ENCODE results near the gene SLU7.

SLU7 gene

DNA sequence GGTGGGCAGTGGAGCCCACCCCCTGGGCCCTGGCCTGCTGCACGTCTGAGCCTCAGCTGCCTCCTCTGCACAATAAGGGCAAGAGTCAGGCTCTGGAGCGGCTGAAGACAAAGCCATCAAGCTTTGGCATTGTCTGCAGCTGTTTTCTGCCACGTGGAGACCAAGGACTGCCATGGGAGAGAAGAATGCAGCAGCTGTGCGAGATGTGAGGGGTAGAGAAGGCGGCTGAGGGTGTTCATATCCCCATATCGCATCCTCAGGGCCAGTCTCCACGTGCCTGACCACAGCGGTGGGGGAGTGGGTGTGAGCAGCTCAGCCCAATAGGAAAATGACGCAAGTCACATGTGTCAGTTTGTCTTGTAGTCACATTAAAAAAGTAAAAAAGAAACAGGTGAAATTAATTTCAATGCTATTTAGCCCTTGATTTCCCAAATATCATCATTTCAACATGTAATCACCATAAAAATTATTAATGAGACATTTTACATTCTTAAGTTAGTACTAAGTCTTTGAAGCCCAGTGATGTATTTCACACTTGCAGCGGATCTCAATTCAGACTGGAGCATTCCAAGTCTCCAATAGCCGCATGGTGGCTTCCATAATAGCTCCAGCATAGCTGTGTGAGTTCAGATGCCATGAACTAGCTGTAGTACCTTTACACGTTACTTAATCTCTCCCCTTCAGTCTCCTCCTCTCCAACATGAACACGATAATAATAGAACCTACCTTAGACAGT, 55.1 kb downstream of the SLU7 start:
- DNase-seq, result no peak

DNA sequence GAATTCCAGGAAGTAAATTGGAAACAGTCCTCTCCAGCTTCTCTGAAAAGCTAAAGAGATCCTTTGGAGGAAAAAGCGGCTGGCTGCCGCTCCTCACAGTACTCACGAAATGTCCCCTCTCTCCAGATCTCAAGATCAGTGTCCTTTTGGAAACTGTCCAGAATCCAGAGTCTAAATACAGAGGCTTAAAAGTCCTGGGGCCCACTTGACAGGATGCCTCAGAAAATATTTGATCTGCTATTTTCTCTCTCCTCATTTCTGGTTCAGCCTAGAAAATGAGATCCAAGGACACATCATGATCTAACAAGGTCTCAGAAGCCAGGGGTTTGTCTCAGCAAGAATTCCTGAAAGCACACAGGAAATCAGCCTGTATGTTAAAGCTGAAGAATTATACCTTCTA, 55.7 kb downstream of the SLU7 start:
- no peak for DNase-seq

DNA sequence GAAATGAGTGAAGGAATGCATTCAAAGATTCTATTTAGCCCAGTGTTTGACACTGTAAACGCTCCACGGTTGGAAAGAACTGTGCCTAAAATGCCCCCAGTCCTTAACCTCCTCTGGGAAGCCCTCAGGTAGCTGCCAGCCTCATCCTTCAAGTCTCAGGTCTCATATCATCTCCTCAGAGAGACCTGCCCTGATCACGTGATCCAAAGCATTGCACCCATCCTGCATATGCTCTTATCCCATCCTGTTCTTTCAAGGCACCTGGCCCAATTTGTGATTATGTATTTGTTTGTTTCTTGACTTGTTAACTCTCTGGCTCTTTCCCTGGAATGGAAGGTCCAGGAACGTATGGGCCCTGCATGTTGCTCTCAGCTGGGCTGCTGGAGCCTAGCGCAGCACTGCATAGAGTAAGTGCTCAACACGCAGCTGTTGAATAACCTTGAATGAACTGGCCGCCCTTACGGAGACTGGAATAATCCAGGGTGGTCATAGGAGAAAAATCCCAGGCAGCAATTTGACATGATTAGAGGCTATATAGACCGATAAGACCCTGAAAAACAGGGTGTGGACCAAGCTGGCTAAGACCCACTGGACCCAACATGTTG, 57.2 kb downstream of the SLU7 start:
- no peak for DNase-seq

DNA sequence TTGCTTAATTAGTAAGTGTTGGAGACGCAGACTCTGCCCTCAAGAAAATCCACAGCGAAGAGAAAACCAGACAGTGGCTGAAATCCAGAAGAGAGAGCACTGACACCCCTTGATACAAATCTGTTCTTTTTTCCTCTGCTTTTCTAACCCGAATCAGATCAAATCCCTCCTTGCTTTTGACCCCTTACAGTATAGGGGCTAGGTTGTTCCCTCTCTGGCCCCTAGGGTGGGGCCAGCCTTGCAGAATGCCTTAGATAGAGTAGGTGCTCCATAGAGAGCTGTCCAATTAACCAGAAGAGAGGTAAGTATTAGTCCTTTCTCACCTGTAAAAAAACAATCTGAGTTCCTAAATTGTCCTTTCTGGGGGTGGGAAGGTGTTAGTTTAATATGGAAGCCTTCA, 58.6 kb downstream of the SLU7 start:
- DNase-seq, result no peak

DNA sequence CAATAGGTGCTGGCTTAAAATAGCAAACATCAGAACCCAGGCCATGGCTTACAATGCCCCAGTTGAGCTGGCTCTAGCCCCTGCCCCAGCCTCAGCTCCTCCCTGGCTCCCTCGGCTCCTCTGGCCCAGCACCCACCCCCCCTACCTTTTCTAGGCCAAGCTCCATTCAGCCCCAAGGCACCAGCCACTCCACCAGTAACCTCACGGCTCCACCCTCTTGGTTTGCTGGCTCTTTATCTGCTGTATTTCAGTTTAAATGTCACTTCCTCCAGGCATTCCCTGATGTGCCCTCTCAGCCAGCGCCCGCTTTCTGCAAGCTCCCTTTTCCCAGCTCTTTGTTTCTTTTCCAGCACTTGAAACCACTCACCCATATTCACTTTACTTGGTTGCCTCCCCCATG, 59.1 kb downstream of the SLU7 start:
- no peak for DNase-seq

DNA sequence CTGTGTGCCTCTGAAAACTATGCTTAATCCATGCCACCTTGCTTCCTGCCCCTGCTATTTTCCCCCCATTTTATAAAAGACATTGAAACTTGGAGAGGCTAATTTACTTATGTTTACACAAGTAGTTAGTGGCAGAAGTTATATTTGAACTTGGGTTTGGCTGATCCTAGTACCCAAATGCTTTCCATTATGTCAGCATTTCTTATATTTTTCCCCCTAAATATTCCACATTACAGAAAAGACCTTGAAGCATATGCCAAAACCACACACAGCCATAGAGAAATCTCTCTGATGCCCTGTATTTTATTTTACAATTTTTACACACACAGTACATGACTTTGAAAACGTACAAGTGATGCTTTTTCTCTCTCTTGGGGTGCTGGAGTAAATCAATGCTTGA, 59.6 kb downstream of the SLU7 start:
- DNase-seq, result no peak

DNA sequence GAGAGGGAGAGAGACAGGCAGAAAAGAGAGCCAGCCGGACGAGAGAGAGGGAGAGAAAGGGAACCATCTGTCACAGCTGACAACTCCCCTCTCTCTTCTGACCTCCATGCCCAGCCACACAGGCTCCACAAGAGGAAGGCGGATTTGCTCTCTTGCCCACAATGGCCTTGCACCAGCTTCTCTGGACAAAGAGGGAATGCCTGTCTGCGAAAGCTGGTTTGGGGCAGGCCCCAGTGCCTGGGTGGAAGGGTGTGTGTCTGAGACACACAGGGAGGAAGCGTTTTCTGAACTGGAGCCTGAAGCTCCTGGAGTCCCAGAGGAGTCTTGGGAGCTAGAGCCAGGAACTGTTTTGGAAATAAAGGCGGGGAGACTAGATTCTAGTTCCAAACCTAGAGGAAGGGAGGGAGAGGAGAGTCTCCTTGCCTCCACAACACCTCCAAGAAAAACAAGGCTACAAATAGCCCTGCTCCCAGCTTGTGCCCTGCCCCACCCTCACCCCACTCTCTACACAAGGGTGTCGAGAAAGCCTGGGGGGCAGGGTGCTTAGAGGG, 60.9 kb downstream of the SLU7 start:
- DNase-seq, result no peak

DNA sequence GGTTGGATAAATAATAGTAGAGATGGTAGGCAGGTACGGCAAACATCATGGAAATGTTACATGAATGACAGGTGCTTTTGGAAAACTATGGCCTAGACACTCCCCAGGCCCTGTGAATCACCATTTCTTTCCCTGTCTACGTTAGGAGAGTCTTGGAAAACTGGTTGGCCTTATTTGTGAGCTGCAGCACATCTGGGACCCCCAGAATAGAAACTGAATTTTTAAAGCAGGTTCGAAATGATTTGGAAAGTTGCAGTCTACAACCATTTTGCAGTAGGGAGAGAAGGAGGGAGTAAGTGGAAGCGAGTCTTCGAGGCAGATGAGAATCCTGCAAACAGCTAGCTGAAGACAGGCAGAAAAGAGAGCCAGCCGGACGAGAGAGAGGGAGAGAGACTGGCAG, 61.5 kb downstream of the SLU7 start:
- no peak for DNase-seq

DNA sequence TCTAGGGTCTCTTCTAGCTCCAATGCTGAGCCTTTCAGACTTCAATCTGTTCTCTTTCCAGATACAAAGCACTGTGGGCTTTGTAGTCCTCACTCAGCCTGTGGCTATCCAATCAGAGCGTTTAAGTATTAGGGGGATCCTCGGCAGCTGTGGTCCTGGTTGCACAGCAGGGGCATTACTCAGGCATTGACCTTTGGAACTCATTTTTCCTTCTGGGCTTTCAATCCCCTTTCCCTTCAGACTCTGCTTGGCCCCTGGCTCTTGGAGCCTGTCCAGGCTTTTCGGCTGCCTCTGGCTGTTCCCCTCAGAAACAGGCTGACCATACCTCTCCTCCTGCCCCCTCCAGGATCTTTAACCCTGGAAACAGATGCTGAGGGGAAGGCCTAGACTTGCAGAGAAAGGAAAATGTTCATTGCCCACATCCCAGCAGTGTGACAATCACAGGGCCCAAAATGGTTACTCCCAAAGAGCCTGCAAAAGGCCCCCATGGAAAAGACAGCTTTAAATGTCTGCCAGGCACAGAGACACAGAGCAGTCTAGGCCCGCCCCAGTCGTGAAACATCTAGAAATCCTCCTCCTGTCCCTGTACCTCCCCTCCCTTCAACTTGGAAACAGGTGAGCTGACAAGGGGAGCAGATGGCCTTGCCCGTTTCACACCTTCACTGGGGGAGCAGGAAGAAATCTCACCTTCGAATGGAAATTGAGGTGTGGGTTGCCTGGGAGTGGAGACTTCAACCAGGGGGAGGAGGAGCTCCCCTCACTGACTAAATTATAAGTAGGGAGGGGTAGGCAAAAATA, 62.1 kb downstream of the SLU7 start:
- no peak for DNase-seq

DNA sequence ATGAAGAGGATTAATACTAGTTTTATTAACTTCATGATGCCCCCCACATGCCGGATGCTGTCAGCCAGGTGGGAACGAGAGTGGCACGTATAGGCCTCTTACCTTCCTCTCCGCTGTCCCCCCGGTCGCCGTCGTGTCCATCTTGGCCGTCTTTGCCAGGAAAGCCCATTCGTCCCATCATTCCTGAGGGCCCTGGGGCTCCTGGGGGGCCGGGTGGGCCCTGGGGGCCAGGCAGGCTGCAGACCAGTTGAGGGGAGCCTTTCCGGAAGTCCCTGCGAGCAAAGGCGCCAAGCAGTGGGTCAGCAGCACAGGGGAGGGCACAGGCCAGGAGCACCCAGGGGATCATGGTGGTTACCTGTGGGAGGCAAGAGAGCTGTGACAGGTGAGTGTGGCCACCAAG, 64.2 kb downstream of the SLU7 start:
- DNase-seq, result no peak

DNA sequence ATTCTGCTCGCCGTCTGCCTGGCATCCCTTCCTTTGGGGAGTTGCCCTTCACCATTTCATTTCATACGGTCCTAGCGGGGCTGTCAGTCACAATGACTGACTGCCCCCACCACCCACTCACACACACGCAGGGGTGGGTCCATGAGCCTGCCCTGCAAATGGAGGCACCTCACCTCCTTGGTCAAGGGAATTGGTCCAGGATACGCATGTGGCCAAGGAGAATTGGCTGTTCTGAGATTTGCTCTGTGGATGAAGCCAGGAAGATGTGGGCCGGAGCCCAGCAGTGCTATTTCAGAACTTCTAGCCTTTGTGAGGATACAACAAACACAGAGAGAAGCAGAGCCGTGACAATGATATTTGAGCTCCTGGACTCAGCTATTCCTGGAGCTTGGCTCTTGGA, 65.5 kb downstream of the SLU7 start:
- DNase-seq, result no peak

DNA sequence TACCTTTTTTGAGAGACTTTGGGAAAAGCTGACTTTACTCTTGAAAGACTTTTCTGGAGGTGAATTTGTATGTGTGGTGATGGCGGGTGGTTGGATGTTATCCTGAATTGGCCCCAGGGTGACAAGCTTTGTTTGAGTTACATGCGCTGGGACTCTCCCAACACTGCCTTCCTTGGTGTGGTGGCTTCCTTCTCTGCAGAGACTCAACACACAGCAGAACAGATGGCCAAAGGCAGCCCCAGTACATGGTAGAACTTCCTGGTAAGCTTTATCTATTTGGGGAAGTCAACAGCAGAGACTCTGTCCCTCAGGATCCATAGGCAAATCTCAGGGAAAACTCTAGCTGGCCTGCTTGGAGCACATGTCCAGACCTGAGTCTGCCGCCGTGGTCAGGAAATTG, 66.6 kb downstream of the SLU7 start:
- DNase-seq, result no peak
